ENCODE results near the gene DHX16. TPM values are rescaled to one million over a fixed set of nuclear protein-coding genes. Genes with fewer than 3 reads are reported as not detected.
A peak's percentile ranks its signal among the peaks of the same experiment; 100 is the strongest.

The DHX16 gene
- total and polyA plus RNA-seq, 2 of the 4 experiments (the other 2 are of a cell fraction), result 47.9 to 48.4 TPM

GRCh38 chr6:30617565-30618269 is 55.1 kb downstream of the DHX16 start, which contains the start of gene MRPS18B:
TSS of gene MRPS18B (plus strand) at chr6:30617840. CDS start at chr6:30617866, 26 bp downstream.
- POLR2A ChIA-PET (ENCODE audit: unreplicated experiment), result interaction anchor here (0.6 to 1.0 kb wide), 2 partner anchors 8 to 47 kb away, joined by 4 to 5 read pairs; partner anchors contain the start of gene ATAT1
- peaks cover 25% of the 10 kb centered on the region for H4K20me1 ChIP-seq (ENCODE audit: insufficient read depth, low read length)
- peak; percentile 98 for DNase-seq
- H2AK9ac ChIP-seq (replicated peaks; ENCODE audit: low read depth, low read length, poor library complexity), result peak within 1 kb of the TSS; percentile 100
- H4K5ac ChIP-seq (ENCODE audit: low read depth, low read length), result peak within 1 kb of the TSS; percentile 97
- CTCF ChIA-PET, result interaction anchor here (0.7 to 1.4 kb wide), 2 partner anchors 36 to 55 kb away, joined by 3 to 4 read pairs; partner anchors contain the start of gene DHX16
- peak within 1 kb of the TSS; percentile 91 for H3K18ac ChIP-seq (ENCODE audit: low read depth, low read length)
- H3K14ac ChIP-seq (replicated peaks; ENCODE audit: low read depth, low read length), result peak within 1 kb of the TSS; percentile 99
- H3K23ac ChIP-seq (ENCODE audit: low read depth, low read length), result peak within 1 kb of the TSS; percentile 99
- peaks cover 19% of the 10 kb centered on the region for H3K36me3 ChIP-seq (ENCODE audit: control insufficient read depth, insufficient read depth, low read length)
- peak within 1 kb of the TSS; percentile 96 for H2BK120ac ChIP-seq (ENCODE audit: low read depth, low read length)
- intact Hi-C loops (cut with micrococcal nuclease) (loop anchor here (1.0 to 2.0 kb wide), 2 partner anchors 9 to 103 kb away; partner anchors contain the start of genes ATAT1 and TUBB), dilution Hi-C loops (cut with HindIII; ENCODE audit: low sequenced_read_pairs, unreplicated experiment) (no loop called here), in situ Hi-C loops (cut with MboI; ENCODE audit: low sequenced_read_pairs) (no loop called here)
- peak within 1 kb of the TSS; percentile 99 for H3K4ac ChIP-seq (ENCODE audit: low read depth, low read length)
- H2AK5ac ChIP-seq (ENCODE audit: low read depth, low read length), result peak within 1 kb of the TSS; percentile 99
- peak within 1 kb of the TSS; percentile 92 for H2BK5ac ChIP-seq (ENCODE audit: low read depth, low read length, poor library complexity, severe bottlenecking)
- H4K91ac ChIP-seq (ENCODE audit: insufficient read depth, low read depth, low read length), result peak within 1 kb of the TSS; percentile 99
- peak within 1 kb of the TSS; percentile 87 to 100 for H4K8ac ChIP-seq (ENCODE audit: low read depth in 2 of 2, low read length in 2 of 2)
- H2BK20ac ChIP-seq (ENCODE audit: low read depth, low read length), result peak within 1 kb of the TSS; percentile 96
- peak within 1 kb of the TSS; percentile 99 for H3K9ac ChIP-seq (ENCODE audit: low read depth, low read length)
- H3K79me1 ChIP-seq (ENCODE audit: low read depth in 1 of 2, low read length in 2 of 2), result peaks cover 20 to 48% of the 10 kb centered on the region in 2 experiments
- peak; percentile 83 for ATAC-seq (ENCODE audit: low read depth)
- peak within 1 kb of the TSS; percentile 91 for H3K27ac ChIP-seq (ENCODE audit: insufficient read depth, low read length)
- peak within 1 kb of the TSS; percentile 88 for H2BK15ac ChIP-seq (ENCODE audit: low read depth, low read length)
- H3K4me2 ChIP-seq (ENCODE audit: low read depth, low read length), result peak within 1 kb of the TSS; percentile 96
- peak within 1 kb of the TSS; percentile 100 for H3K56ac ChIP-seq (ENCODE audit: extremely low read depth, insufficient read depth, low read length)
- H3K4me3 ChIP-seq (ENCODE audit: insufficient read depth, low read depth, low read length), result peak within 1 kb of the TSS; percentile 73
- peaks cover 6% of the 10 kb centered on the region for H3K4me1 ChIP-seq (ENCODE audit: control insufficient read depth, insufficient read depth, low read length)
- peaks cover 5% of the 10 kb centered on the region for H3K9me1 ChIP-seq (ENCODE audit: insufficient read depth, low read length)
- TSS peak; percentile 91 for BruUV-seq (replicated peaks)
- 0% methylated on average over 26 of the region's 34 CpGs; no CpG with 5 or more reads in 1 of the 2 experiments for WGBS, 2 experiments (ENCODE audit: extremely low coverage in 2 of 2, insufficient read length in 1 of 2)
- no peaks in the 10 kb centered on the region for H3K27me3 ChIP-seq (ENCODE audit: control insufficient read depth, insufficient read depth, low read length)
- H3K9me3 ChIP-seq (ENCODE audit: control insufficient read depth, insufficient read depth, low read length), result no peaks in the 10 kb centered on the region
- peak within 1 kb of the TSS; percentile 90 for H2AFZ ChIP-seq (replicated peaks; ENCODE audit: low read length, poor library complexity)
- TF ChIP-seq MXI1 (IDR thresholded peaks at IDR 0.05; ENCODE audit: borderline replicate concordance, low read depth, low read length) (peak; percentile 99), SMC3 (IDR thresholded peaks at IDR 0.05; ENCODE audit: low read depth, low read length) (no peak), CTCF (conservative IDR thresholded peaks at IDR 0.05; ENCODE audit: low read depth, low read length) (no peak), USF2 (IDR thresholded peaks at IDR 0.05; ENCODE audit: low read depth, low read length) (no peak; the same call in 1 of the 2 replicates), FOS (IDR thresholded peaks at IDR 0.05; ENCODE audit: low read depth, low read length) (no peak), MAZ (IDR thresholded peaks at IDR 0.05; ENCODE audit: borderline replicate concordance, low read depth, low read length) (peak; percentile 25; the same call in 1 of the 2 replicates), BHLHE40 (IDR thresholded peaks at IDR 0.05; ENCODE audit: low read depth, low read length) (no peak), MAFK (IDR thresholded peaks at IDR 0.05; ENCODE audit: low read depth, low read length) (peak; percentile 31; the same call in 1 of the 2 replicates), CHD1 (IDR thresholded peaks at IDR 0.05; ENCODE audit: low read depth, low read length) (no peak), POLR2A (IDR thresholded peaks at IDR 0.05; ENCODE audit: low read depth, low read length) (no peak), RAD21 (IDR thresholded peaks at IDR 0.05; ENCODE audit: low read length) (no peak), ELK1 (IDR thresholded peaks at IDR 0.05; ENCODE audit: borderline replicate concordance, low read depth, low read length) (no peak), NFE2L2 (IDR thresholded peaks at IDR 0.05; ENCODE audit: low read depth, low read length) (no peak), RCOR1 (IDR thresholded peaks at IDR 0.05; ENCODE audit: insufficient replicate concordance, low read length) (no peak)

Measured in IMR-90 (cell line).